CD4-positive, alpha-beta T cell treated with Interleukin-2 at 100 ng/mL for 4 hours (primary cell): ENCODE results near the gene CASP9.
"Not testable (repeated sequence)": the region's sequence is repeated elsewhere in the genome, so short reads cannot be mapped to it uniquely, and the experiment has no call there.

Source experiments
- DNase-seq: peaks from one replicate; pipeline ENCODE4 v3.0.0-alpha.2; 2020; ENCODE audit warnings: low spot score

The CASP9 gene

DNA sequence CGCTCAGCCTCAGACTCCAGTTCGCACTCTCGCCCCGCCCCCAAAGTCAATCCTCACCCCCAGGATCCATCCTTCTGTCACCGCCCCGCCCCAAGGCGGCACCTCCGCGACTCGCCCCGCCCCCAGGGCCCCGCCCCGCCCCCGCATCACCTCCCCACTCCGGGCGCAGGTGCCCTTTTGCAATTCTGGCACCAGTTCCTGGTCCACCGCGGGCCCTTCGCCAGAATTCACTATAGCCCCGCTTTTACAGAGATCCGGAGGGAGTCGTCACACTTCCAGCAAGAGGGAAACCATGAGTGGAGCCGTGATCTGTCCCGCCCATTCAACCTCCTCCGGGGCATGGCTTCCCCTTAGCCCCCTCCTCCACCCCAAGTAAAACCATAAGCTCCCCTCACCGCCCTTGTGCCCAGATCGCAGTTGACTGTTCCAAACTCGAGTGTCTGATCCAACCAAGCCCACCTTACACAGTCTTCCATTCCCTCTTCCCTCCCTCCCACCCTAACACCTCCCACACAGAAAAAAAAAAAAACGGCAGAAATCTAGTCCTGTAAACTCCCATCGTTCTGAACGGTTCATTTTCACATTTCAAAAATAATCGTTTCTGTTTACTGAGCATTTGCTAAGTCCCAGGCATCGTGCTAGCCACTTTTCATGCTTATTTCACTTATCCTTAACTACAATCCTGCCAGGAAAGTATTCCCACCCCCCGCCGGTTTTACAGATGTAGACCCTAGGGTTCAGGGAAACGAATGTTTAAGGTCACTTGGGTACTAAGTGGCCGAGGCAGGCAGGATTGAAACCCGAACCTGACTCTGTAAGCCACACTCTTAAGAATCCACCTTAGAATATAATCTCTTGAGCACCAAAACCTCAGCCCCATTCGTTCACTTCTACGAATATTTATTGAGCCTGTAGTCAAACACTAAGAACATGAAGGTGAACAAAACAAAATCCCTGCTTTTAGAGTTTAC is 1.3 kb upstream of the CASP9 start:
- DNase-seq = peak; percentile 2

DNA sequence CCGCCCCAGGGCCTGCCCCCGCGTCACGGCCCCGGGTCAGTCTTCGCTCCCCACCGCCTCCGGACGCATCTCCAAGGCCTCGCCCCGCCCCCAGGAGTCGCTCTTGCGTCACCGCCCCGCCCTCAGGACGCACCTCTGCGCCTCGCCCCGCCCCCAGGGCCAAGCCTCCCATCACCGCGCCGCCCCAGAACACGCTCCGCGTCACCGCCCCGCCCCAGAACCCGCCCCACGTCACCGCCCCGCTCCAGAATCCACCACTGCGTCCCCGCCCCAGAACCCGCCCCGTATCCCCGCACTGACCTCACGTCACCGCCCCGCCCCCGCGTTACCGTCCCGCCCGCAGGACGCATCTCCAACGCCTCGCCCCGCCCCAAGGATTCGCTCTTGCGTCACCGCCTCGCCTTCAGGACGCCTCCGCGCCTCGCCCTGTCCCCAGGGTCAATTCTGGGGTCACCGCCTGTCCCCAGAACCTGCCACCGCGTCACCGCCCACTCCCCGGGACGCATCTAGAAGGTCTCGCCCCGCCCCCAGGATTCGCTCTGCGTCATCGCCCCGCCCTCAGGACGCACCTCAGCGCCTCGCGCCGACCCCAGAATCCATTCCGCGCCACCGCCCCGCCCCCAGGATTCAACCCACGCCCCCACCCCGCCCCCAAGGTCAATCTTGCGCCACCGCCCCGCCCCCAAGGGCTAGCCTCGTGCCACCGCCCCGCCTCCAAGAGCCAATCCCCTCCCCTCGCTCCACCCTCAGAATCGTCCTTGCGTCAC is 451 bp upstream of the CASP9 start:
- peak; percentile 99 for DNase-seq

DNA sequence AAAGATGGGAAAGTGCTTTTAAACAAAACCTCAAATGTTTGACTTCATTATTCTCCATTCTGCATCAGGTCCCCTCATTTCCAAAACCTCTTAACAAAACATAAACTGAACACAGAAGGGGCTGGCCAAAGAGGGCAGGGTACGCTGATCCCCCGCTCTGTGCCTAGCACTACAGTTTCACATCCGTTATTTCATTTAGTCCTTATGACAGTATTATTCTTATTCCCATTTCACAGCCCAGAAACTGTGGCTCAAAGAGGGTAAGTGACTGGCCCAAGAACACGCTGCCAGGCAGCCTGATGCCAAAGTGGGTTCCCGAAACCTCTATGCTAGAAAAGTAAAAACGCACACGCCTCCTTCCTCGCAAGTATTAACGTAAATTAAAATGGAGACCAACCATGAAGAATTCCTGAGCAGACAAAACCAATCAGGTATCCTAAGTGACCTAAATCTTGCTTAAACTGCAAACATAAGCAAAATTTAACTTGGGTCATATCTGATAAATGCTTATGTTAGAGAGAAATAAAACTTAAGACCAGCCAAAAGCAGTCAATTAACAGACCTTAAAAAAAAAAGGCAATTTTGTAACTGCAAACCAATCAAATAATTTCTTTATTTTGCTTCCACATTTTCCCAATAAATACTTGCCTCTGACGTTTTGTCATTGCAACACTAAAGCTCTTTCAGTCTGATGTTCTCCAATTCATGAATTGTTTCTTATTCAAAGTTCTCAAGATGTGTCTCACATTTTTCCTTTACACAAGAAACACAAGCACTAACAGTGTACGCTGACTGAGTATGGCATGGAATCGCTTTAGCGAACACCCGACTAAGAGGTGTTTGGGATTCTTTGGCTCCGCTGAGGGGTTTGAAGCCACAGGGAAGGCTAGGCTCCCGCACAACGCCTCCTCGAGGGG is 653 bp downstream of the CASP9 start:
- no peak for DNase-seq

DNA sequence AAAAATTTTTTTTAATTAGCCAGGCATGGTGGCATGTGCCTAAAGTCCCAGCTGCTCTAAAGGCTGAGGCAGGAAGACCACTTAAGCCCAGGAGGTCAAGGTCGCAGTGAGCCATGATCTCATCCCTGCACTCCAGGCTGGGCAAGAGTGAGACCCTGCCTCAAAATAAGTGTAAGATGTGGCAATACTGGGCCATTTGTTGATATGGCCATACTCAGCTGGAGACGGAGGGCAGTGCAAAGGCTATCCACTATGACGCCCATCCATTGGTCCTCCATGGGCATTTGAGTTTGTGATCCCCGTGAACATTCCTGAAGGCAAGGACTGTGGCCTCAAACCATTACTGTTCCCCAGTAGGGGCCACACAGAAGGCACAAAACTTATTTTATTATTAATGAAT is 1.5 kb downstream of the CASP9 start:
- DNase-seq = no peak

DNA sequence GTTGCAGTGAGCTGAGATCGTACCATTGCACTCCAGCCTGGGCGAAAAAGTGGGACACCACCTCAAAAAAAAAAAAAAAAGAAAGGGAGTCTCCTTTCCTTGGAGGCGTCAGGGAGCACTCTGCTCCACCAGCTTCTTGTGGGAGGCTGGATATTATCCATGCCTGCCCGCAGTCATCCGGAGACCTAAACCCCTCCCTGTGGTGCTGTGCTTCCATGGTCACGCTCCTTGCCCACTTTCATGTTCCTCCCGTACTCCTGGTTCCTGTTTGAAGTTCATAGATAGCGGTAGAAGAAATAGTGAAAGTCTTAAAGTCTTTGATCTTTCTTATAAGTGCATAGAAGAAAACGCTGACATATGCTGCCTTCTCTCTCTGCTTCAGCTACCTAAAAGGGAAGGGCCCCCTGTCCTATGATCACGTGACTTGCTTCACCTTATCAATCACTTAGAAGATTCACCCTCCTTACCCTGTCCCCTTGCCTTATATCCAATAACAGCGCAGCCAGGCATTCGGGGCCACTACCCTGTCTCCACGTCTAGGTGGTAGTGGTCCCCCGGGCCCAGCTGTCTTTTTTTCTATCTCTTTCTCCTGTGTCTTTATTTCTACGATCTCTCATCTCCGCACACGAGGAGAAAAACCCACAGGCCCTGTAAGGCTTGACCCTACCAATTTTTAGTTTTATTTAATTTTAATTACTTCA is 2.7 kb downstream of the CASP9 start:
- DNase-seq = not testable (repeated sequence)

DNA sequence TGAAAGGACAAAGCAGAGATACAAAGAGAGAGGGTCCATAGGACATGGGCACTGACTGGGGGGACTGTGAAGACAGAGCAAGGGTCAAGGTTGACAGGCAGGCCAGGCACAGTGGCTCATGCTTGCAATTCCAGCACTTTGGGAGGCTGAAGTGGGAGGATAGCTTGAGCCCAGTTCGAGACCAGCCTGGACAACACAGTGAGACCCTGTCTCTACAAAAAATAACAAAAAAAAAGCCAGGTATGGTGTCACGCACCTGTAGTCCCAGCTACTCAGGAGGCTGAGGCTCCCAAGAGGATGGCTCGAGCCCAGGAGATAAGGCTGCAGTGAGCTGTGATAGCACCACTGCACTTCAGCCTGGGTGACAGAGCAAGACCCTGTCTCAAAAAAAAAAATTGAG is 4.4 kb downstream of the CASP9 start:
- no peak for DNase-seq

DNA sequence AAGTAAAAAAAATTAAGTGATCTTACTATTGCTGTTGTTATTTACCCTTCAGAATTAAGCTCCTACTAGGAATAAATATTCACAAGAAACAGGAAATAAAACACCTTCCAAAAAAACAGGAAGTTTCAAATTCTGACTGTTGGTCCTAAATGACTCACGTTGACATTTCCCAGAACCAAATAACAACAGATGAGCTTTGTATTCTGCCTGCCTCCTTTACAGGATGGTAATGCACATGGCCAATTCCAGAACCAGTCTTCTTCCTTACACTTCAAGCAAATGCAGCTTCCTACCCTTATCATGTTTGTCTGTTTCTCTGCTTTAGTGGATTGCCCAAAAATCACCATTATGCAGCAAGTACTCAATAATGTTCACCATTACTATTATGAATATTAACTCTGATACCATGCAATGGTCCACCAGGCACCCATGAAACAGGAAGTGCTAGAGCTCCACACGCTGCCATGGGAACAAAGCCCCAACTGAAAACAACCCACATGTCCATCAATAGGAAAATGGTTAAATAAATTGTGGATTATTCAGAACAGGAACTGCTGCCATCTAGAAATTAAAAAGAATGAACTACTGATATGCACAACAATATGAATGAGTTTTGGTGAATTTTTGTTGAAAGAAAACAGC is 8.9 kb downstream of the CASP9 start:
- peak; percentile 41 for DNase-seq

DNA sequence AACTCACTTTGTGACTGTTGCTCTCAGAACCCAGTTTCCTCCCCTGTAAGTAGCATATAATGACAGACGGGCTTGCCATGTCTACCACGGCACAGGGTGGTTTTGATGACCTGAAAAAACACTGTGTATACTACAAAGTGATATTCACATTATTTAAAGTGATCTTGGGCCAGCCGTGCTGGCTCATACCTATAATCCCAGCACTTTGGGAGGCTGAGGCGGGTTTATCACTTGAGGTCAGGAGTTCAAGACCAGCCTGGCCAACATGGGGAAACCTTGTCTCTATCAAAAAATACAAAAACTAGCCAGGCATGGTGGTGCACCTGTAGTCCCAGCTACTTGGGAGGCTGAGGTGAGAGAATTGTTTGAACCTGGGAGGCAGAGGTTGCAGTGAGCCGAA is 9.5 kb downstream of the CASP9 start:
- DNase-seq = not testable (repeated sequence)

DNA sequence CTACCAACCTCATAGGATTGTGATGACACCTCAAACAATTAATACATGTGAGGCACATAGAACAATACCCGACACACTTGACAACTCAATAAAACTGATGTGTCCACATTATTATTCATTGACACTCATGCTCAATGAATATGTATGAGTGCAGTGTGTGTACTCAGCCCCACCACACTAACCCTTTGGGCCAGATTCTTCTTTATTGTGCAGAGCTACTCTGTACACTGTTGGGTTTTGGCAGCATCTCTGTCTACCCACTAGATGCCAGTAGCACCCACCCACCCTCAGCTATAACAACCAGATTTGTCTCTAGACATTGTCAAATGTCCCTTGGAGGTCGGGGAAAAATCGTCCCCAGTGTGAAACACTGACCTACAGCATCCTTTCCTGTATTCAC is 10.1 kb downstream of the CASP9 start:
- DNase-seq = no peak

DNA sequence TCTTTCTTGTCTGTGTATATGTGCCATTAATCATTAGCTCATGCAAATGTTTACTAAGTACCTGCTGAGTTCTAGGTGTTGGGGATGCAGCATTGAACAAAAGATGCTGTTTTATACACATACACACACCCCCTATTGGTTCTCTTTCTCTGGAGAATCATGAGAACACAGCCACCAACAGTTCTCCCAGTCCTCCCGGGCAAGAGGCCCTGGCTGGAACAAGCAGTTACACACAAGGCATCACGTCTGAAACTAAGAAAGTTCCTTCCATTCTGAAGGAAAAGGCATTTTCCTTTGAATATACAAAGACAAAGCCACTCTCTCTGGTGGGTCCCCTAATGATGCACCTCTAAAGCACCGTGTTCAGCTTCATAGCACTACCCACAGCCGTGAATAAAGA is 10.8 kb downstream of the CASP9 start:
- DNase-seq = no peak

DNA sequence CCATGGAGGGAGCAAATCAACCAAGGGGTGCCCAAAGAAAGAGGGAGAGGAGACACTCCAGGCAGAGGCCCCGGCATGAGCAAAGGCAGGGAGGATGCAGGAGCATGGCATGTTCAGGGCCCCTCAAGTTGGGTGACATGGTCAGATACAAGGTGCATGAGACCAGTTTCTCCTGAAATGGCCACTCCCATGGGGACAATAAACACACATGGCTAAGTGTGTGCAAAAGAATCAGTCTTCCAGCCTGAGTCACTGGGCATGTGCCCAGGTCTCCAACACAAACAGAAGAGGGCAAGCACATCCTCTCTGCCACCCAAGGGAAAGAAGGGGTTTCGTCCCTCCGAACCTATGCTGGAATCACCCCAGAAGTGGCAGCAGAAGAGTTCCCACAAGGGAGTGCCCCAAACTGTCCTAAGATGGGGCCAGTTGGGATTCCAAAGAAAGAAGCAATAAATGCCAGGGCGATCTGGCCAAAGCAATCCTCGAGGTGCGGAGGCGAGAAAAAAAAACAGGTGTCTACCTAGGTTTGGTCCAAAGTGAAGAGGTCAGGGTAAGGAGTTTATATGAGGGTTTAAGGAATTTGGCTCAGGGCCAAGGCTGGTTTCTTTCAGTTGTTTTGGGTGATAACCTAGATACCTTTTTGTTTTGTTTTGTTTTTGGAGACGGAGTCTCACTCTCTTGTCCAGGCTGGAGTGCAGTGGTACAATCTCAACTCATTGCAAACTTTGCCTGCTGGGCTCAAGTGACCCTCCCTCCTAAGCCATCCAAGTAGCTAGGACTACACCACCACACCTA is 13.2 kb downstream of the CASP9 start:
- DNase-seq = no peak

DNA sequence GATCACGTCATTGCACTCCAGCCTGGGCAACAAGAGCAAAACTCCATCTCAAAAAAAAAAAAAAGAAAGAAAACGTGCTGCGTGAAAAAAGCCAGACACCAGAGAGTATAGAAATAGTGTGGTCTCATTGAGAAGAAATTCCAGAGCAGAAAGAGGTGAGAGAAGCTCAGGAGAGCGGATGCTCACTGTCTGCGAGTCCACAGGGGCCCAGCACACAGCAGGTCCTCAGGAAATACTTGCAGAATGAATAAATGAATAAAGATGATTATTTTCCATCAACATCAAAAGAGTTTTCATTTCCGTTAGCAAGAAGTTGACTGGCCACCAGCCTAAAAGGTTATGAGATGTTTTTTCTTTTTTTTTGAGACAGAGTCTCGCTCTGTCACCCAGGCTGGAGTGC is 14.4 kb downstream of the CASP9 start:
- DNase-seq = no peak

DNA sequence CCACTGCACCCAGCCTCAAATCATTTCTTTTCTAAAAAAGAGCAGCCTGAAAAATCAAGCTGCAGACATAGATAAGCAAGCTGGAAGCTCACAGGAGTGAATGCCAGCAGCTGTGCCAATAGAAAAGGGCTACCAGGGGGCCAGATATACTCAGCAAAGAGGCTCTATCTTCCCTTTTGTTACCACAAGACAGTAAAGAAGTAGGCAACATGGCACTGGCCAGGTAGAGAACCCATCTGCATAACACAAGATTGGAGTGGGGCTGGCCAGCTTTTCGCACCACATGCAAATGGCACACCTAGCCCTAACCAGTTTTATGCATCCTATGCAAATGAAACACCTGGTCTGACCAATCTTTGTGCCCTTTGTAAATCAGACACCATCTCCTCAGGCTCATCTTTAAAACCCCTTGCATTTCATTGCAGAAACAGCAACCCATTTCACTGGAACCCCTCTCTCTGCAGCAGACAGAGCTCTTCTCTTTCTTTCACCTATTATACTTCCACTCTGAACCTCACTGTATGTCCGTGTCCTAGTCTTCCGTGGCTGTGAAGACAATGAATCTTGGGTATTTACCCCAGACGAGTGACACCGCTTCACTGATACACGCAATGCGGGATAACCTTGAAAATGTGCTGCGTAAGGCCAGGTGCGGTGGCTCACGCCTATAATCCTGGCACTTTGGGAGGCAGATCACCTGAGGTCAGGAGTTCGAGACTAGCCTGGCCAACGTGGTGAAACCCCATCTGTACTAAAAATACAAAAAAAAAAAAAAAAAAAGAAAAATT is 15.1 kb downstream of the CASP9 start:
- no peak for DNase-seq

DNA sequence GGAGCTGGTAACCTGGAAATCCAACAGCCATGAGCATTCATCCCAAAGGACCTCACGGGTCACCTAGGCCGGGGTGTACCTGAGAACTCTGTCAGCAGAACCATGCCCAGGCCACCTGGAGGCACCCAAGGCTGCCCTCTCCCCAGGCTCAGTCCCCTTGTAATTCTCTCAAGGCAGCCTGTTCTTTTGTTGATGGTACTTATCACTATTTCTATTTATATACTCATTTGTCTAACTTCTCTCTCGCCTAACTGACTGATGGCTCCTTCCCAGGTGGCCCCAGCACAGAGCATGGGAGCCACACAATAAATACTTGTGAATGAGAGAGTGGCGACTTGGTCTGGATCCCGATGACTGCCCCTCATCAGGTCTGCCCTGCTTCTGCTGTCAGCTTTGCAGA is 16.7 kb downstream of the CASP9 start:
- no peak for DNase-seq

DNA sequence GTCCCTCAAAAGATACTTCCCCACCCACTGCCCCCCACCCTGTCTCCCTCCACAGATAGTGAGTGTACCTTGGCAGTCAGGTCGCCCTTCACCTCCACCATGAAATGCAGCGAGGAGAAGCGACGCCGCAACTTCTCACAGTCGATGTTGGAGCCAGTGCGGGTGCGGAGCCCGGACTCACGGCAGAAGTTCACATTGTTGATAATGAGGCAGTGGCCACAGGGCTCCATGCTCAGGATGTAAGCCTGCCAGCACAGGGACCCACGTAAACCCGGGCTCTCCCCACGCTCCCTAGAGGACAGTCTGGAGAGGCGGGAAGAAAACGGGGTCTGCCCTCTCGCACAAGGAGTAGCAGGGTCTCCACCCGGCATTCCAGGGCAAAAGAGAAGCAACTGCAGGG is 17.2 kb downstream of the CASP9 start:
- no peak for DNase-seq

DNA sequence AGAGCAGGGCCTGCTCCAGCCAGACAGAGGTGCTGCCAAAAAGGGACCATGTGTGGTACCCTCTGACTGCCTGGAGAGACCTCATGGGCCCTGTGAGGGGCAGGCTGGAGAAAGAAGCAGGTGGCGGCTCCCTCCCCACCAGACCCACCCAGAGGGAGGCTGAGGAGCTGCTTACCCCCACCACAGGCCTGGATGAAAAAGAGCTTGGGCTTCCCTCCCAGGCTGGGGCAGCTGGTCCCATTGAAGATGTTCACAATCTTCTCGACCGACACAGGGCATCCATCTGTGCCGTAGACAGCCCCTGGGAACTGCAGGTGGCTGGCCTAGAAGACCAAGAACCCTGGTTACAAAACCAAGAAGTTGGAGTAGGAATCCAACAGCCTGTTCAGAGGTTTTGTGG is 19.6 kb downstream of the CASP9 start:
- no peak for DNase-seq

DNA sequence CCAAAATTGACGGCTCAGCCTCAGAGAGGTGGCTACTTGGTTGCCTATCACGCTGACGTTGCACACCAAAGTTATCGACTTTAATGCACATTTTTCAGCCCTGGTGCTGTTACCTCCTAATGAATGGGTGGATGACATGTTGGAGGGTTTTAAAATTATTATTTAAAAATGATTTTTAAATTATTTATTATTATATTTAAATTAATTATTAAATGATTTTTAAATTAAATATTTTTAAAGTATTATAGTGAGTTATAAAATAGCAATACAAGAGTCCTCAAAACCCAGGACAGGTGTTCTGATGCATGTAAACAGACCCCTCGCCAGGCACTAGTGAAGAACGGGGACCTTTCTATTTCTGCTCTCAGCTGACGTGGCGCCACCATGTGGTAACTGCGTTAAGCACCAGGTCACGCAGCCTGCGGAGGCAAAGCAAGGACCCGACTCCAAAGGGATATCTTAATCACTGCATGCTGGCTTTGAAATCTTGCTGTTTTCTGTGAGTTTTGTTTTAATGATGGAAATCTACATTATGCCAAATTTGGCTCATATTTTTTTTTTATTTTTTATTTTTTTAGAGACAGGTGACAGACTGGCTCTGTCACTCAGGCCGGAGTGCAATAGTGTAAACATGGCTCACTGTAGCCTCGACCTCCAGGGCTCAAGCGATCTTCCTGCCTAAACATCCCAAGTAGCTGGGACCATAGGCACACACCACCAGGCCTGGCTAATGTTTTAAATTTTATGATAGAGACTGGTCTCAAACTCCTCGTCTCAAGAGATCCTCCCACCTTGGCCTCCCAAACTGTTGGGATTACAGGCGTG is 22.6 kb downstream of the CASP9 start:
- DNase-seq = peak; percentile 49
